CD4-positive, alpha-beta T cell treated with Interferon gamma for 1 hour (primary cell): Measurements from ENCODE around the gene EPHB3.
"Not testable (repeated sequence)": the region's sequence is repeated elsewhere in the genome, so short reads cannot be mapped to it uniquely, and the experiment has no call there.

Experiments
- DNase-seq: peaks from one replicate; pipeline ENCODE4 v3.0.0-alpha.2; 2020

Gene EPHB3

DNA sequence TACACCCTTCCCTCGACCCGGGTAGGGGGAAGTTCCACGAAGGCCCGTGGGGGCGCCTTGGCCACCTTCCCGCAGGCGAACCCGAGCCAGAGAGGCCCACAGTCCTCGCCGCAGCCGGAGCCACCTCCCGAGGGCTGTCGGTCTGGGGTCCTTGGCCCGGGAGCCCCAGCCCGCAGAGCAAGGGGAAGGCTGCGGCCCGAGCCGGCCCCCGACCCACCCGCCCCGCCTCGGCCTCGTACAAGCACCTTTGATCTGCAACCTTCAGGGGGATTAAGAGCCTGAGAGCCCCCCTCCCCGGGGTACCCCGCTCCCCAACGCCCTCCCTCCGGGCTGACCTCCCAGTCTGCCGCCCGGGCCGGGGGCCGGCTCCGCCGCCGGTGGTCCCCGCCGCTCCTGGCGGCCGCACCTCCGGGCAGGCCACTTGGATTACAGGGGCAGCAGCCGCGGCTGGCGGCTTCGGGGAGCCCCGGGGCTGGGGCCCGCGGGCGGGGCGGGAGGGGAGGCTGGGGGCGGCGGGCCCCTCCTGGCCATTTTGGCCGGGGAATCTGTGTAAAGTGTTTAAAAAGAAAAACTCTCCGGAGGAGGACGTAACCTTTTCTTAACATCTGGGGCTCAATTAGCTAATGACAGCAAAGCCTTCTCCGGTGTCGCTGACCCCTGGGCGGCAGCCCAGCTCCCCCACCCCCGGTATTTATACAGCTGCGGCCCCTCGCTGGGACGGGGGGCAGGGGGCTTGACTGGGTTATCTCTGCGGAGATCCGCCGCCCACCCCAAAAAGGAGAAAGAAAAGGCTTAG is 40.2 kb downstream of the EPHB3 start:
- no peak for DNase-seq

DNA sequence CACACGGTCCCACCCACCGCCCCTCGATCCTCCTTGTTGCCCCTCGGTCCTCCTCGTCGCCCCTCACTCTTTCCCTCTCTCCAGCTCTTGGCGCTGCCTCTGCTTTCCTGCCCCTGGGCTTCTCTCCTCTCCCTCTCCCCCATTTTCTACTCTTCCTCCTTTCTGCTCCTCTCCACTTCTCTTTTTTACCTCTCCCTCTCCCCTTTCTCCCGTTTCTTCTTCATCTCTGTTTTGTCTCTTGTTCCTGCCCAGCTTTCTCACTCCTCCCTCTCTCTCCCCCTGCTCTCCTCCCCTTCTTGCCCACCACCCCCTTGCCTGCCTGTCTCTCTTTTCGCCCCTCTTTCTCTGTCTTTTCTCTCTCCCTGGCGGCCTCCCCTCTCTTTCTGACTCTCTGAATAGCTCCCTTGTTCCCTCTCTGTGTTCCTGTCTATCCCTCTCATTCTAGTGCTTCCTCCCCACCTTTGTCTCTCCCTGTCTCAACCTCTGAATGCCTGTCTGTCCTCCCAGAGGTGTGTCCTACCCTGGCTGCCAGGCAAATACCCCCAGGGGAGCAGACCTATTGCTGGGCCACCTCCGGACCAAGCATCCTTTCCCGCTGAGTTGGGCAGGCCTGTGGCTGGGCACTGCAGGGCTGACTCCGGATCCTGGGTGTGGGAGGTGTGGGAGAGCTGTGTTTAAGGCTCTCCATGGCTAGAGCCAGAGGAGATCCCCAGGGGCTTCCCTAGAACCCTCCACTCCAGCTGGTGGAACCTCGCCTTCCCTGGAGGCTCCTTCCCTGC is 41.0 kb downstream of the EPHB3 start:
- no peak for DNase-seq

DNA sequence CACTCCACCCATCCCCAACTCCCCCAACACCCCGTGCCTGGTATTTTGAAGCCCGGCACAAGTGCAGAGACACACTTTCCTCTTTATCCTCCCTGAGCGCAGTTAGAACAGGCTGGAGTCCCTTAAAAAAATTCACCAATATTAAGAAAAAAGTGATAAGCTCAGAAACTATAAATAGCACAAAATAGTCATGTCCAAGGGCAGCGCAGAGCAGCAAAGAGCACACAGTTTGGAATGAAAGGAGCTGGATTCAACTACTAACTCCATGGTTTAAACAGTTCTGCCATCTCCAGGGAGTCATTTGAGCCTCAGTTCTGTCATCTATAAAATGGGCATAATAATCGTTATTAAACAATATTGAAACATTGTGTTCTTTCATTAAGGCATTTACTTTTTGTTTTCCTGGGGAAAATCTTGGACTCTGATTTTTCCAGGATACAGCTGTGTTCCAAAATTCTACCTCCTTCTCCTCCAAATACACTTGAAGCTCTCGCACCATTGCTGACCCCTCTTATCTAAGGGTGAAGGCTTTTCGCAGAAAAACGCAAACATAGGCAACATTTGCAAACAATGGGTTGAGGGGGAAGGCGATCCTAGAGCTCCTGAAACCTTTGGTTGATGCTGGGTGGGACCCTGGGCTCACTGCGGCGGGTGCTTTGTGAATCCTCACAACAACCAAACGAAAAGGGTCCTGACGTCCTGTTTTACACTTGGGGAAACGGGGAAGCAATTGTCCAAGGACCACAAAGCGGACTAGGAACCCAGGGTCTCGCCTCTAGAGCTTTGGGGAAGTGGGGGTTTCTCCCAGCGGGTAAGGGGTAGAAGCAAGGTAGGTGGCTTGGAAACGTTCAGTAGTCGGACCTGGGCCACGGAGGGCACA is 41.8 kb downstream of the EPHB3 start:
- DNase-seq = no peak

DNA sequence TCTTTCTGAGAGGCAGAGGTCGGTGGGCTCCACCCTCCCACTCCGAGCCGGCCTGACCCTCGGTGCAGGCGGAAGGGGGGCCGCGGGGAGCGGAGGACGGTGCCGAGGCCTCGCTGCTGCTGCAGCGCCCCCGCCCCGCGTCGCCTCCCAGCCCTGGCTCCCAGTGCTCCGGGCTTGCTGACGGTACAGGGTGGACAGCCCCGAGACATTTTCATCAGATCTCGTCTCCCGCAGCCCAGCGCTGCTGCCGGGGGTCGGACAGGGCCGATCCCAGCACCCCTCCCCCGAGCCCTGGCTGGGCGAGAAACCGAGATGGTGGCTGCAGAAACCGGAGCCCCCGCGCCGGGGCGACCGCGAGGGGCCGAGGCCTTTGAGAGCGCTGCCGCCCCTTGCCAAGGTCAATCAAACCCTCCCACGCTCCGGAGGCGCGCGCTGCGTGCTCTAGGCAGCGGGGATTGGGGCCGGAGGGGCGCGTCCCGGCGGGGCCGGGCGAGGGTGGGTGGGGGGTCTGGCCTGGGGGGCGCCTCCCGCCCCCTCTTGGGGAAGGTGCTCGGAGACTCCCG is 42.5 kb downstream of the EPHB3 start:
- DNase-seq = no peak

DNA sequence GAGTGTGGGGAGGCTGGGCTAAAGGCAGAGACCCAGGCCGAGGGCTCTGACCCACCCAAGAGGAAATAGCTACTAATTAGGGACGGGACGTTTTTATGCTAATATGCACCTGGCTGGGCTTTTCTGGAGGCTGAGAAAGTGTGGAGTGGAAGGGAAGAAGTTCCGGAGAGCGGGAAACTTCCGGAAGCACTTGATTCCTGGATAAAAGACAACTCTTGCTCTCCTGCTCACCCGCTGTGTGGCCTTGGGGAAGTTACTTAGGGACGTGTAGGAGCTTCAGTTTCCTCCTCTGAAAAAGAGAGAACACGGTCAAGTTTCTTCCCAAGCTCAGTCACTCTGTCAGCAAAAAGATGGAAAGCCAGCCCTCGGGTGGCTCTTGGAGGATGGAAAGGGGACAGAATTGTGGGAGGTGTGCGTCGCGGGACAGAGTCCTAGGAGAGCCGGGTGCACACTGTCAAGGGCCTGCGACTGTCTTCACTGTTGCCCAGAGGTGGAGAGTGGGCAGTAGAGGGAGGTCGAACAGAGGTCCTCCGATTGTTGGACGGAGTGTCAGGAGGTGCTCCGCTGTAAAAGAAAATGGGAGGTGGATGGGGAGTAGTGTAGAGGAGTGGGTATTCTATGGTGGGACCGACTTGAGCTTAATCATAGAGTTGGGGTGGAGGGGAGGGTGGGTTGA is 43.2 kb downstream of the EPHB3 start:
- DNase-seq = no peak

DNA sequence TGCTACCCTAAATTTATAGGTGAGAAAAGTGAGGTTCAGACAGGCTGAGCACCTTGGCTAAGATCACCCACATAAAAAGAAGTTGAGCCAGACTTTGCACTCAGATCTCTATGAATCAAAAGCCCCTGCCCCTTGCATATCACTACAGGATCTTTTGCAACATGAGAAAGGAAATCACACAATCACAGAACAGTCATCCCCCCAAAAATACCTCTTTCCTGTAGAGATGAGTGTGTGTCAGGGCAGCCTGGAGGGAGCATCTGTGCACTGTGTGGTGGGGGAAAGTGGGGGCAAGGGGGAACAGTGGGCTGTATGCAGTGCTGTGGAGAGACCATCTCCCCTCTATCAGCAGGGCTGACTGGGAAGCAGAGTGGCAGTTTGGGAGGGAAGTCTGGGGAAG is 46.6 kb downstream of the EPHB3 start:
- DNase-seq = no peak

DNA sequence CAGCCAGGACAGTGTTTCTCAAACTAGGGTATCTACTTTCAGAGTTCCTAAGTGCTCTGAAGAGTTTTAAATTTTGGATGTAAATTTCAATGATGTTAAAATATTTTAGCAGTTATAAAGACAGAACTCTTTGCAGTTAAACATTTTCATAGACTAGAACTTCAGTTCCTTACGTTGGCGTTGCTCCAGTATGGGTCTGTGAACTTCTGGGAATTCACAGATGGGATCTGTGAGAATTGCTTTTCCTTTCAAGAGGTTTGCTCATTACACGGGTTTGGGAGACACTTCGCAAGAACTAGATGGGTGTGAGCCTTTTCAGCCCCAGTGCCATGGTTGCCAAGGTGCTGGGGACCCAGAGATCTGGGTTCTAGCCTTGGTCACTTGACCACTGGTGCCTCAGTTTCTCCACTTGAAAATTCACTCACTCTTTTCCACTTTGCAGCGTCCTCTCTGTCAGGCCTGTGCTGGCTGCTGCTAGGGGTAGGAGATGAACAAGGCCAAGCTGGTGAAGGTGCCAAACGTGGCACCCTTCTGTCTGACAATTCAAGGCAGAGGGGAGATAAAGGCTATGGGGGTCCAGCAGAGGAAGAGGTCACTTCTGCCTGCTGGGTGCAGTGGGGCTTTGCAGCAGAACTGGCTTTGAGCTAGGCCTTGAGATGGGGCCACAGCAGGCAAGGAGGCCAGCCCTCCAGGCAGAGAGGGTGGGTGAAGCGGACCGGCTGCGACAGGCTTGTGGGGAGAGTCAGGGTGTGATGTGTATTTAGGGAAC is 48.1 kb downstream of the EPHB3 start:
- no peak for DNase-seq

DNA sequence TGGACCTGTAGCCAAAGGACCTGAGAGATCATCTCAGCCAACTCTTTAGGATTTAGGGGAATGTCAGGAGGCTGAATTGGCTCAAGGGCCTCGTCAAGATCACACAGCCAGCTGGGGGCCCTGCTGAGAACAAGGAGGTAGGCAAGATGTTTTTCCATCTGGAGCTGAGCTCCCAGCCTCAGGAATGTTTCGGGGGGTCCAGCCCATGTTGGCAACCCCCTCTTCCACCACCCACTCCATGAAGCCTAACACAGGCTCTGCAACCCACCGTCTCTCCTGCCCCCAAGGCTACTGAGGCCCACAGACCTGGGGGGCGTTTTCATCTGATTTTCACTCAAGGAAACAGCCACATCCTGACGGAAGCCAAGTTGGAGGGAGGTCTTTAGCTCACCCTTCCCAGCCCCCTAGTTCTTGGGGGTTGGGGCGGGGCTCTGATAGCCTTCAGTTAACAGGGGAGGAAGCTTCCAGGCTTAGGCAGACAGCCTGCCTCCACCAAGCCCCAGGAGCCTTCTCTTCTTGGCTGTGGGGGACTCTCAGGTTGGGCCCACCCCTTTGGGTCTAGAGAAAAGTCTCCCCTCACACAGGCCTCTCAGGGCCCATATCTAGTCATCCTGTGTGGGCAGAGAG is 48.8 kb downstream of the EPHB3 start:
- no peak for DNase-seq

DNA sequence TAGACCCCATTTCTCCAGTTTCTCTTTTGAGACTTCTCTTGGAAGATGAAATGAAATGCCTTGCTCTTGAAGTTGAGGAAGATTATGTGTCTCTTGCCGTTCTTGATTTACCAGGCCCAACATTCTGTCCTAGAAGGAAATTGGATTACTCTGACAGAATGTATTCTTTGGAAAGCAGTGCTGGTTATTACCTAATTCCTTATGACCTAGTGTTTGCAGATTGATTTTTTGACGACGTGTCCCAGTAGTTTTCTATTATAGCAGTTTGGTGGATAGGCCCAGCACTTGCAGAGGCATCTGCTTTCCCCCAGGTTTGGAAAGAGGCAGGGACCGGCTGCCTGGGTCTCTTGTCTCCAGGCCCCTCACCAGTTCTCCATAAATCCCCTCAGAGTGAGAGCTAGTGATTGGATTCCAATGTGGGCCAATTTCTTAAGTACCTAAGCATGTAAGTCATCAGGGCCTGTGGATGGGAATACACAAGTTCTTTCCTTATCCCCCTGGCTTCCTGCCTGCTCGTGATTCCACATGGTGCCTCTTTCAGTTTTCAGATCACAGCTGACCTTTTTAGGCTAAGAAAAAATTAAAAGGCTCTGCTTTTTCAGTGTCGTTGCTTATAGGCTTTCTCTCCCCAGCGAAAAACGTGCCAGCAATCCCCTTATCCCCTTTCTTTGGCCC is 50.2 kb downstream of the EPHB3 start:
- no peak for DNase-seq

DNA sequence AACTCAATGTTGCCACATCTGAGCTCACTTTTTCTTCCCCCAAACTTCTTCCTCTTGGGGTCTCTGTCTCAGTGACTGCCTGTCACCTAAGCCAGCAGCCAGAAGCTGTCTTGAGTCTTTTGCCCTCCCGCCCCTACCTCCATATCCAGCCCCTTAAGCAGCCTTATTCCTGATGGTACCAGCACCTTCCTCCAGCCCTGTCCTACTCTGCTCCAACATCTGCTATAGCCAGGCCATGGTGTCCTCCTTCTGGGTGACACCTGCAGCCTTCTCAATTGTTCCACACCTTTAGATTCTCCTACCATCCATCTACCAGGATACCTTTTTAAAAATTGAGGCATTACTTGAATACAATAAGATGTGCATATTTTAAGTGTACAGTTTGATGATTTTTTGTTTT is 53.8 kb downstream of the EPHB3 start:
- no peak for DNase-seq

DNA sequence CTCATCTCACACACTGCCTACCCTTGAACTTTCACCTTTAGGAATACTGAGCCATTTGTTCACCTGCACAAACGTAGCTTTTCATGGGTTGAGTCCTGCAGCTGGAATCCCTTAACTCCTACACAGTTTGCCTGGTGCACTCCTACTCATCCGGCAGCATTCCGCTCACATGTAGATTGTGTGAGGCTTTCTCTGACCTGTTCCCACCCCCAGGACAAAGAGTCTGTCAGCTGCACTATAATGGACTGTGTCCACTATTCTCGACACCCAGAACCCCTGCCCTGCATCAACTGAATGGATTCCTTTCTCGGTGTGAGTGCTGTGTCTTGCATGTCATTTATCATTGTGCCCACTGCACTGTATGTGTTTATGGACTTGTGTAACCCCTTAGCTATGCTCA is 54.9 kb downstream of the EPHB3 start:
- no peak for DNase-seq

DNA sequence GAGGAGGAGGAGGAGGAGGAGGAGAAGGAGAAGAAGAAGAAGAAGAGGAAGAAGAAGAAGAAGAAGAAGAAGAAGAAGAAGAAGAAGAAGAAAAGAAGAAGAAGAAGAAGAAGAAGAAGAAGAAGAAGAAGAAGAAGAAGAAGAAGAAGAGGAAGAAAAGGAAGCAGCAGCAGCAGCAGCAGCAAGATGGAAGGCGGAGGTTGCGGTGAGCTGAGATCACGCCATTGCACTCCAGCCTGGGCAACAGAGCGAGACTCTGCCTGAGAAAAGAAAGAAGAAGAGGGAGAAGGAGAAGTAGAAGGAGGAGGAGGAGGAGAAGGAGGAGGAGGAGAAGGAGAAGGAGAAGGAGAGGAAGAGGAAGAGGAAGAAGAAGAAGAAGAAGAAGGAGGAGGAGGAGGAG is 55.7 kb downstream of the EPHB3 start:
- not testable (repeated sequence) for DNase-seq

DNA sequence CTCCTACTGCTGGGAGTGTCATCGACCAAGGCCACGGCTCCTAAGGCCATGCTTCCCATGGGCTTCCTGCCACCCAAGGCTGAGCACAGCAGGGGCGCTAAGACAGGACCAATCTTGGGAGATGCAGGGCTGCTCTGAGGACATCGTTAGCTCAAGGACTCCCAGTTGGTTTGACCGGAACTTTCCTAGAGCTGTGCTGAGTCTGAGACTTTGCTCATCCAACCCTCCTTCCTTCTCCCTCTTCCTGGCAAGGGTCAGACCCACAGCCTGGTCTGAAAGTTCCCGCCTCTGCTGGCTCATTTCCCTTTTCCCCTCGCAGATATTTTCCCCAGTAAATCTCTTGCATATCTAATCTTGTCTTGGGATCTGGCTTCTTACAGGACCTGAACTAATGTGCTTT is 57.2 kb downstream of the EPHB3 start:
- DNase-seq = no peak

DNA sequence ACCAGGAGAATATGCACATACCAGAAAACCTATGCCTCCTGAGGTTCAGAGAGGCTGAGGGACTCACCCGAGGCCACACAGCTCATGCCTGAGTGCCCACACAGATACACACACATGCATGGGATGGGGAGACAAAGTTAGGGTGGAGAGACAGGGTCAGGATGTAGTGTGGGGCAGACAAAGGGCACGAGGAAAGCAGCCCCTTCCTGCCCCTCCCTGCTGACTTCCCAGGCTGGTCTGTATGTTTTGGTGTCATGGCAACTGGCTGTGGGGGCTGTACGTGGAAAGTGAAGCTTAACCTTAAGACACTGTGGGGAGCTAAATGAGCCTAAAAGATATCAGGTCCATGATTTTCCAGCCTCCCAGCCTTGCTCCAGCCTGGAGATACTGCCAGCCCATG is 57.8 kb downstream of the EPHB3 start:
- DNase-seq = peak; percentile 35

DNA sequence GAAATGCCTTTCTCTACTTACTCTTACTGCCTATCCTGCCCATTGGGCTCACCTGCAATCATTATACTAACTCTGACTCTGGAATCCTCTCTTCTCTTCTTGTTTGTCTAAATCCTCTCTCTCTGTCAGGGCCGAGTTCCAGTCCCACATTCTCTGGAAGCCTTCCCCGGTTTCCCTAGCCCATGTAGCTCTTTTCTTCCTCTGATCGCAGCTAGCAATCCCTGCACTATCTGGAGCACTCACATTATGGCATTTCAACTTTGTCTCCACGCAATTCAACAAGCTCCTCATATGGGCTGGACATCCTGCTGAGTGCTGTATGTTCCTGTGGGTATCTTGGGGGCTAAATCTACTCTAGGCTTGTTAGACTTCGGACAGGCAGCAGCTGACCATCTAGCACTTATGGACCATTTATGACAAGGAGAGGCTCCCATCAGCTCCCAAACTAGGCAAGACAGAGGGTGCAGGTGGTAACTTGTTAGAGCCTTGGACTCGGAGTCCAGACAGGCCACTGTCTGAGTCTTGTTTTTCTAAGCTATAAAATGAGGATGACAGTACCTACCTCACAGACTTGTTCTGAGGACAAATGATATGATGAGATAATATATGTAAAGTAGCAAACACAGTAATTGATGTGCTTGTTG is 58.3 kb downstream of the EPHB3 start:
- DNase-seq = no peak

DNA sequence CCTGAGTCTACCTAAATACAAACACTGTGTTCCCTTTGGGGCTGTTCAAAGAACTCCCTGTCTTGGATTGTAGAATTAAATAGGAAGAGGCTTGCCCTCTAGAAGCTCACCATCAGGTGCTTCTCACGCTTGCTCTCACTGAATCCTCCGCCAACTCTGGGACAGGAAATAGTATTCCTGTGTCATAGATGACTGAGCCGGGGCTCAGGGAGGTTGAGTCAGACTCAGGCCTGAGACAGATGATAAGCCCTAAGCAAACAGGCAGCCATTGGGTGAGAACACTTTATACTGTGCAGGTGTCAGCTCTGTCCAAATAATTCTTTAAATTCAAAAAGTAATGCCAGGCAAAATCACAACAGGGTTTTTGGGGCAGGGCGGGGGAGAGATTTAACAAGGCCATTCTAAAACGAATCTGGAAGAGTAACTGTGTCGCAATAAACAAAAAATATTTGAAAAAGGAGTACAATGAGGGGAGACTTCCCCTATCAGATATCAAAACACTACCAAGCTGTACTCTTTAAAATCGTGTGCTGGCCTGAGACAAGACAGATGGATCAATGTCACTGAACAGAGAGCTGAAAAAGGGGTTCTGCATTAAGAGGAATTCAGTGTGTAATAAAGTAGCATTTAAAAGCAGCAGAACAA is 59.0 kb downstream of the EPHB3 start:
- DNase-seq = no peak

DNA sequence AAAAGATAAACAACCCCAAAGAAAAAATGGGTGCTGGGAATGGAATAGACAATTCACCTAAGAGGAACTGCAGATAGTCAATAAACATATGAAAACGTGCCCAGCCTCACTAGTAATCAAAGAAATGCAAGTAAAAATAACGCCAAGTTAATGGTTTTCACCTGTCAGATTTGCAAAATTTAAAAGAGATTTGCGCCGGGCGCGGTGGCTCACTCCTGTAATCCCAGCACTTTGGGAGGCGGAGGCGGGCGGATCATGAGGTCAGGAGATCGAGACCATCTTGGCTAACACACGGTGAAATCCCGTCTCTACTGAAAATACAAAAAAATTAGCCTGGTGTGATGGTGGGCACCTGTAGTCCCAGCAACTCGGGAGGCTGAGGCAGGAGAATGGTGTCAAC is 60.6 kb downstream of the EPHB3 start:
- DNase-seq = not testable (repeated sequence)

DNA sequence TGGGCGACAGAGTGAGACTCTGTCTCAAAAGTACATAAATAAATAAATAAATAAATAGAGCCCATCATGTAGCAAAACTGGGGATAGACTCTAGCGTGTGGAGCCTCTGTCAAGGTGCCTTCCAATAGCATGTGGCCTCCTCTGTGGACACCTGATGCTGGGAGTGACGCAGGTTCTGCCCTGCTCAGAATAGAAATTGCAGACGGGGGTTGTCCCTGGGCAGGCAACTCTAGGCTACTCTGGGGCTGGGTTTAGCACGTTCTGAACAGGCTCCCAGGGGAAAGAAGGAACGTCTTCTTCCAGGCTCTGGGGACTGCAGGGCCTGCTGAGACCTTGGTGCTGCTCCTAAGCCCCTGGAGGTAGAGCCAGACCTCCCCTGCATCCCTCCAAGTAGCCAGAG is 65.3 kb downstream of the EPHB3 start:
- DNase-seq = no peak

DNA sequence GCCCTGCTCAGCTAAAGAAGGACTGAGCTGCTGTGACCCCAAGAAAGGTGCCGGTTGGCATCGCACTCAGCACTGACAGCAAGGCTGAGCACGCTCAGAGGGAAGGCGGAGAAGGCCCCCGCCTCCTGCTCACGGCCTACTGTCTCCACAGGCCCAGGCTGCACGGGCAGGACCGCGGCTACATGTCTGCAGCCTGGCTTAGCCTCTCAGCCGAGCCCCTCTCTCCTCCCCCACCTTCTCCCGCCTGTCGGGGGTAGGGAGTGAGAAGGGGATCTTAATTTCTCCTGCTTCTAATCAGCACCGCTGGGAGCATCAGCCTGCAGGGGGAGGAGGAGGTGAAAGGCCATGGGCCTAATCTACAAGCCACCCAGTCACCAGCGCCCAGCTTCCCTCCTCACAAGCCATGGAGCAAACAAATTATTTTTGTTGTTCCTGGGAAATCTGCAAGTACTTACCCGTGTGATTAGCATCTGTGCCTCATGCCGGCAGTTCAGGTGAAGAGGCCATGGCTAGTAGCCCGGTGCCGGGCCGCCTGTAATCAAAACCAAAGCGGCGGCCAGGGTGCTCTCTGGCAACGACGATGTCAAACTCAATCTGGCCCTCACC is 68.1 kb downstream of the EPHB3 start:
- no peak for DNase-seq
